Measurements from ENCODE around the gene FKBP15.

FKBP15 gene

GRCh38 chr9:113205432-113205831, 15.6 kb downstream of the FKBP15 start:
- peaks cover 11% of the 10 kb centered on the region for H3K4me1 ChIP-seq (ENCODE audit: low read depth, poor library complexity, severe bottlenecking)
- no peaks in the 10 kb centered on the region for H3K36me3 ChIP-seq (ENCODE audit: insufficient read depth)

GRCh38 chr9:113199683-113200329, 21.3 kb downstream of the FKBP15 start:
- H2AFZ ChIP-seq (ENCODE audit: low read depth): no peak overlapping the region
- no peak overlapping the region for H3K4me2 ChIP-seq
- no peak overlapping the region for H3K4me3 ChIP-seq (IDR thresholded peaks at IDR 0.05; ENCODE audit: insufficient read depth, low read depth, low read length)
- H4K20me1 ChIP-seq (ENCODE audit: insufficient read depth): no peaks in the 10 kb centered on the region
- TF ChIP-seq, protein P1, sequence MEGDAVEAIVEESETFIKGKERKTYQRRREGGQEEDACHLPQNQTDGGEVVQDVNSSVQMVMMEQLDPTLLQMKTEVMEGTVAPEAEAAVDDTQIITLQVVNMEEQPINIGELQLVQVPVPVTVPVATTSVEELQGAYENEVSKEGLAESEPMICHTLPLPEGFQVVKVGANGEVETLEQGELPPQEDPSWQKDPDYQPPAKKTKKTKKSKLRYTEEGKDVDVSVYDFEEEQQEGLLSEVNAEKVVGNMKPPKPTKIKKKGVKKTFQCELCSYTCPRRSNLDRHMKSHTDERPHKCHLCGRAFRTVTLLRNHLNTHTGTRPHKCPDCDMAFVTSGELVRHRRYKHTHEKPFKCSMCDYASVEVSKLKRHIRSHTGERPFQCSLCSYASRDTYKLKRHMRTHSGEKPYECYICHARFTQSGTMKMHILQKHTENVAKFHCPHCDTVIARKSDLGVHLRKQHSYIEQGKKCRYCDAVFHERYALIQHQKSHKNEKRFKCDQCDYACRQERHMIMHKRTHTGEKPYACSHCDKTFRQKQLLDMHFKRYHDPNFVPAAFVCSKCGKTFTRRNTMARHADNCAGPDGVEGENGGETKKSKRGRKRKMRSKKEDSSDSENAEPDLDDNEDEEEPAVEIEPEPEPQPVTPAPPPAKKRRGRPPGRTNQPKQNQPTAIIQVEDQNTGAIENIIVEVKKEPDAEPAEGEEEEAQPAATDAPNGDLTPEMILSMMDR (conservative IDR thresholded peaks at IDR 0.05; ENCODE audit: low read depth, low read length): no peak
- no peak overlapping the region for H3K9ac ChIP-seq
- H3K79me2 ChIP-seq (ENCODE audit: insufficient read depth, low read depth): no peaks in the 10 kb centered on the region
- no peaks in the 10 kb centered on the region for H3K27me3 ChIP-seq (ENCODE audit: insufficient read depth, low read depth)
- H3K27ac ChIP-seq: no peak overlapping the region
- H3K36me3 ChIP-seq (ENCODE audit: insufficient read depth): peaks cover 4% of the 10 kb centered on the region; the same call in 1 of the 2 replicates
- H3K4me1 ChIP-seq (ENCODE audit: low read depth, poor library complexity, severe bottlenecking): no peaks in the 10 kb centered on the region

More at GRCh38 chr9:113205432-113205831, 15.6 kb downstream of the FKBP15 start:
- H2AFZ ChIP-seq (ENCODE audit: low read depth): no peak overlapping the region
- no peaks in the 10 kb centered on the region for H4K20me1 ChIP-seq (ENCODE audit: insufficient read depth)
- no peak overlapping the region for H3K4me3 ChIP-seq (IDR thresholded peaks at IDR 0.05; ENCODE audit: insufficient read depth, low read depth, low read length)
- no peak overlapping the region for H3K9ac ChIP-seq
- TF ChIP-seq, protein P1 (conservative IDR thresholded peaks at IDR 0.05; ENCODE audit: low read depth, low read length): no peak
- H3K4me2 ChIP-seq: no peak overlapping the region
- no peaks in the 10 kb centered on the region for H3K79me2 ChIP-seq (ENCODE audit: insufficient read depth, low read depth)
- H3K27me3 ChIP-seq (ENCODE audit: insufficient read depth, low read depth): no peaks in the 10 kb centered on the region
- no peak overlapping the region for H3K27ac ChIP-seq

- no peak overlapping the region for H3K27ac ChIP-seq
- TF ChIP-seq, protein P1 (conservative IDR thresholded peaks at IDR 0.05; ENCODE audit: low read depth, low read length): no peak
- H3K4me1 ChIP-seq (ENCODE audit: low read depth, poor library complexity, severe bottlenecking): no peaks in the 10 kb centered on the region
- H2AFZ ChIP-seq (ENCODE audit: low read depth): no peak overlapping the region
- no peaks in the 10 kb centered on the region; the same call in 1 of the 2 replicates for H3K36me3 ChIP-seq (ENCODE audit: insufficient read depth)
- H3K9ac ChIP-seq: no peak overlapping the region
- no peak overlapping the region for H3K4me2 ChIP-seq
- H3K27me3 ChIP-seq (ENCODE audit: insufficient read depth, low read depth): no peaks in the 10 kb centered on the region
- no peaks in the 10 kb centered on the region for H3K79me2 ChIP-seq (ENCODE audit: insufficient read depth, low read depth)
- no peak overlapping the region for H3K4me3 ChIP-seq (IDR thresholded peaks at IDR 0.05; ENCODE audit: insufficient read depth, low read depth, low read length)
- H4K20me1 ChIP-seq (ENCODE audit: insufficient read depth): no peaks in the 10 kb centered on the region
These were observed 28.6 kb downstream of the FKBP15 start for GRCh38 chr9:113192455-113192854.

DNA sequence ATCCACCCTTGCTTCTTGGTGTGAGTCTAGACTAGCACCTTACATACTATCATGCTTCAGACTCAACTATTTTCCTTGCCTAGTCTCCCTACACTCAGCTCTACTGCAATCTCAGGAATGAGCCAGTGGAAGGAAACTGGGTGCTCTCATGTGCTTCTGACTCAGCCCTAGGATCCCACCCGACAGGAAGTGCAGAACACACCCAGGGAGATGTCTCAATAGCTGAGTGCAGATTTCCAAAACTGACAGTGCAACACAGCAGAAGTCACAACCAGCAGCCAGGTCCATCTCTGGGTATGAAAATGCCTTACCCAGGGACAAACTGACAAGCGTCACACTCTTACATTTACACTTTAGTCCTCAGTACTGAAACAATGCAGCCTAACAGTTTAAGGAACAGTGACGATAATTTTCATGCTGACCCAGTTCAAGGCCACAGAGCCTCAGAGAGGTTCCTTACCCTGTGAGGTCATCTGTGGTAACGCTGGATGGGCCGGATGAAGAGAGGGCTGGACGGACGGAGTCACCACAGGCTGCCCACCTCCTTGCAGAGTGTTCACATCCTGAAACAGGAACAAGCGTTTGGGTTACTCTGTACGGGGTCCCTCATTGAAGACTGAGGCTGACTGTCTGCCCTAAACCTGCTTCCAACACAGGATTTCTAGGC, 33.0 kb downstream of the FKBP15 start:
- no peak overlapping the region for H3K9ac ChIP-seq
- no peak overlapping the region for H3K27ac ChIP-seq
- no peaks in the 10 kb centered on the region for H3K4me1 ChIP-seq (ENCODE audit: low read depth, poor library complexity, severe bottlenecking)
- no peaks in the 10 kb centered on the region for H4K20me1 ChIP-seq (ENCODE audit: insufficient read depth)
- H2AFZ ChIP-seq (ENCODE audit: low read depth): no peak overlapping the region
- H3K79me2 ChIP-seq (ENCODE audit: insufficient read depth, low read depth): no peaks in the 10 kb centered on the region
- TF ChIP-seq, protein P1 (conservative IDR thresholded peaks at IDR 0.05; ENCODE audit: low read depth, low read length): no peak
- no peaks in the 10 kb centered on the region; the same call in 1 of the 2 replicates for H3K36me3 ChIP-seq (ENCODE audit: insufficient read depth)
- H3K4me2 ChIP-seq: no peak overlapping the region
- H3K27me3 ChIP-seq (ENCODE audit: insufficient read depth, low read depth): no peaks in the 10 kb centered on the region
- H3K4me3 ChIP-seq (IDR thresholded peaks at IDR 0.05; ENCODE audit: insufficient read depth, low read depth, low read length): no peak overlapping the region
